Psoas muscle (tissue), 8 donors: ENCODE results near the gene CD79B. TPM values are rescaled to one million over a fixed set of nuclear protein-coding genes. Genes with fewer than 3 reads are reported as not detected.

Source experiments
- ATAC-seq, 4 donors: fragments of 200-7000 bp; cut with Tn5 transposase; one replicate each; pipeline ENCODE4 v1.9.1; 2020; ENCODE audit warnings: moderate library complexity in 3 of 4, mild to moderate bottlenecking in 2 of 4
- DNase-seq, 2 donors: peaks; one replicate each; pipeline ENCODE4 v3.0.0-alpha.2; 2020
- H3K27ac ChIP-seq: fragments of 200-600 bp; one replicate; pipeline ENCODE4 v1.8.0; 2022
- H3K27me3 ChIP-seq, 3 donors: fragments of 200-600 bp in 1 of 3; one replicate each; pipeline versions ENCODE4 v1.6.1 to v1.8.0; 2013 to 2022; ENCODE audit warnings: low read length in 2 of 3, mild to moderate bottlenecking in 2 of 3, moderate library complexity in 1 of 3; ENCODE audit not compliant: insufficient read depth in 3 of 3
- H3K36me3 ChIP-seq, 2 donors: fragments of 200-600 bp in 1 of 2; one replicate each; pipeline versions ENCODE4 v1.6.1 to v1.8.0; 2013 to 2022; ENCODE audit warnings: low read depth in 1 of 2, mild to moderate bottlenecking in 1 of 2, moderate library complexity in 1 of 2; ENCODE audit not compliant: insufficient read depth in 1 of 2
- H3K4me1 ChIP-seq: fragments of 200-600 bp; one replicate; pipeline ENCODE4 v1.8.0; 2022
- H3K4me3 ChIP-seq: fragments of 200-600 bp; one replicate; pipeline ENCODE4 v1.8.0; 2022; ENCODE audit warnings: mild to moderate bottlenecking
- H3K9me3 ChIP-seq: fragments of 200-600 bp; one replicate; pipeline ENCODE4 v1.8.0; 2022
- WGBS, 3 donors: extraction: QIAGEN DNeasy Blood & Tissue Kit; methylation state at CpG; one replicate each; pipeline versions ENCODE4 v1.1.6 to v1.1.7; 2013; 5-methylcytosine and 5-hydroxymethylcytosine counted together
- intact Hi-C, 2 donors: fragments of 100-400 bp; cut with DNase I; formaldehyde crosslinking; loops; one replicate each; pipeline versions ENCODE4 v1.11.0 to v1.14.2; 2022
- polyA plus RNA-seq, 3 donors: library from polyadenylated mRNA; stranded (reverse); fragments of 200-250 nt; gene quantifications; one replicate each; pipeline ENCODE4 v1.2.3, GENCODE V29; 2013
- total RNA-seq, 4 donors: library from RNA; stranded (reverse); fragmentation: NEBNext Ultra II Directional in 2 of 4; extraction: Animal tissue kit (Norgen Biotek cat#: 25700) in 2 of 4; gene quantifications; one replicate each; pipeline versions ENCODE4 v1.2.1 to v1.2.4, GENCODE V29; 2021 to 2023
- TF ChIP-seq, protein P1 (sequence below): fragments of 200-600 bp; IDR thresholded peaks from one replicate; pipeline ENCODE4 v1.8.0; 2022; ENCODE audit warnings: antibody characterized with exemption
- donor health status: healthy with polysubstance abuse.
- donor health status: DM: no; HTN: no; CAD: no; lungs with moderate emphysema.
- donor health status: Bipolar disorder and iron deficiency.
- donor health status: healthy.
- donor health status: DM: yes; HTN: yes; CAD: no.
- donor health status: DM: no; HTN: no; CAD: no.
- donor health status: DM: no; HTN: no; CAD: no.
- donor health status: DM: yes; HTN: yes; CAD: no.

CD79B gene
- total and polyA plus RNA-seq, 7 donors: 1.9 to 5.7 (median 3.7) TPM

- H3K4me1 ChIP-seq: peaks cover 28% of the 10 kb centered on the region
- 52 to 66% (median 65%) methylated on average over 10 of the region's 10 CpGs for WGBS, 3 donors
- H3K36me3 ChIP-seq: peaks cover 0 to 93% of the 10 kb centered on the region in 2 donors
- H3K27ac ChIP-seq: peak overlapping the region; percentile 43
- no peaks in the 10 kb centered on the region for H3K27me3 ChIP-seq
- ATAC-seq (no peak), DNase-seq (peak in 1 of 2 donors; percentile 36)
- H3K9me3 ChIP-seq: no peaks in the 10 kb centered on the region
- TF ChIP-seq, protein P1, sequence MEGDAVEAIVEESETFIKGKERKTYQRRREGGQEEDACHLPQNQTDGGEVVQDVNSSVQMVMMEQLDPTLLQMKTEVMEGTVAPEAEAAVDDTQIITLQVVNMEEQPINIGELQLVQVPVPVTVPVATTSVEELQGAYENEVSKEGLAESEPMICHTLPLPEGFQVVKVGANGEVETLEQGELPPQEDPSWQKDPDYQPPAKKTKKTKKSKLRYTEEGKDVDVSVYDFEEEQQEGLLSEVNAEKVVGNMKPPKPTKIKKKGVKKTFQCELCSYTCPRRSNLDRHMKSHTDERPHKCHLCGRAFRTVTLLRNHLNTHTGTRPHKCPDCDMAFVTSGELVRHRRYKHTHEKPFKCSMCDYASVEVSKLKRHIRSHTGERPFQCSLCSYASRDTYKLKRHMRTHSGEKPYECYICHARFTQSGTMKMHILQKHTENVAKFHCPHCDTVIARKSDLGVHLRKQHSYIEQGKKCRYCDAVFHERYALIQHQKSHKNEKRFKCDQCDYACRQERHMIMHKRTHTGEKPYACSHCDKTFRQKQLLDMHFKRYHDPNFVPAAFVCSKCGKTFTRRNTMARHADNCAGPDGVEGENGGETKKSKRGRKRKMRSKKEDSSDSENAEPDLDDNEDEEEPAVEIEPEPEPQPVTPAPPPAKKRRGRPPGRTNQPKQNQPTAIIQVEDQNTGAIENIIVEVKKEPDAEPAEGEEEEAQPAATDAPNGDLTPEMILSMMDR: no peak
- intact Hi-C loops: no loop called here
- no peak overlapping the region for H3K4me3 ChIP-seq
Measured at GRCh38 chr17:63969278-63969677, 37.1 kb upstream of the CD79B start.

- DNase-seq: peak in 1 of 2 donors; percentile 70
- WGBS, 3 donors: 81 to 92% (median 86%) methylated on average over 19 of the region's 19 CpGs
Measured at GRCh38 chr17:63967953-63968352, 35.8 kb upstream of the CD79B start.

GRCh38 chr17:63966646-63967264, 34.6 kb upstream of the CD79B start:
- ATAC-seq (no peak), DNase-seq (no peak)
- 72 to 84% (median 80%) methylated on average over 11 of the region's 11 CpGs for WGBS, 3 donors

More at GRCh38 chr17:63967953-63968352, 35.8 kb upstream of the CD79B start:
- Histone ChIP-seq H3K9me3 (no peaks in the 10 kb centered on the region), H3K27me3 (no peaks in the 10 kb centered on the region), H3K4me1 (peaks cover 29% of the 10 kb centered on the region), H3K4me3 (no peak overlapping the region), H3K27ac (peak overlapping the region; percentile 43), H3K36me3 (peaks cover 0 to 96% of the 10 kb centered on the region in 2 donors)
- intact Hi-C loops: no loop called here
- ATAC-seq: peak; percentile 35 to 64 (median 52)
- TF ChIP-seq, protein P1: no peak

GRCh38 chr17:63963123-63963522, 31.0 kb upstream of the CD79B start:
- TF ChIP-seq, protein P1: no peak
- H3K27ac ChIP-seq: peak overlapping the region; percentile 89
- no peak overlapping the region for H3K4me3 ChIP-seq
- WGBS, 3 donors: 16 to 36% (median 31%) methylated on average over 4 of the region's 4 CpGs
- peaks cover 41% of the 10 kb centered on the region for H3K4me1 ChIP-seq
- intact Hi-C loops: no loop called here
- DNase-seq: peak in 1 of 2 donors; percentile 79
- H3K27me3 ChIP-seq: no peaks in the 10 kb centered on the region
- no peaks in the 10 kb centered on the region for H3K9me3 ChIP-seq
- ATAC-seq: peak in 2 of 4 donors; percentile 11 to 29
- peaks cover 0 to 65% of the 10 kb centered on the region in 2 donors for H3K36me3 ChIP-seq

More at GRCh38 chr17:63966646-63967264, 34.6 kb upstream of the CD79B start:
- no peaks in the 10 kb centered on the region for H3K27me3 ChIP-seq
- TF ChIP-seq, protein P1: no peak
- peaks cover 37% of the 10 kb centered on the region for H3K4me1 ChIP-seq
- H3K36me3 ChIP-seq: peaks cover 0 to 88% of the 10 kb centered on the region in 2 donors
- H3K27ac ChIP-seq: peak overlapping the region; percentile 27
- intact Hi-C loops: no loop called here
- no peaks in the 10 kb centered on the region for H3K9me3 ChIP-seq
- no peak overlapping the region for H3K4me3 ChIP-seq
